HG02763 (cell line): ENCODE data around the gene PRMT7.
A peak's percentile ranks its signal among the peaks of the same experiment; 100 is the strongest.
"Not testable (repeated sequence)": the region's sequence is repeated elsewhere in the genome, so short reads cannot be mapped to it uniquely, and the experiment has no call there.

Source experiments
- ATAC-seq: cut with Tn5 transposase; IDR thresholded peaks from one replicate; pipeline ENCODE4 v1.9.1; 2021; ENCODE audit warnings: mild to moderate bottlenecking, moderate library complexity; ENCODE audit not compliant: unreplicated experiment

The PRMT7 gene

GRCh38 chr16:68283346-68283745 is 27.5 kb upstream of the PRMT7 start:
- ATAC-seq, result no peak

GRCh38 chr16:68283801-68284598 is 26.8 kb upstream of the PRMT7 start:
- peak; percentile 42 for ATAC-seq

- ATAC-seq, result peak; percentile 42
These were observed 26.0 kb upstream of the PRMT7 start for GRCh38 chr16:68284847-68285246.

GRCh38 chr16:68285683-68286082 is 25.1 kb upstream of the PRMT7 start:
- no peak for ATAC-seq

GRCh38 chr16:68286153-68287074 is 24.4 kb upstream of the PRMT7 start:
- ATAC-seq, result no peak

- no peak for ATAC-seq
These were observed 23.3 kb upstream of the PRMT7 start for GRCh38 chr16:68287276-68288251.

GRCh38 chr16:68288252-68288650 is 22.6 kb upstream of the PRMT7 start:
- no peak for ATAC-seq

GRCh38 chr16:68288796-68289195 is 22.0 kb upstream of the PRMT7 start:
- ATAC-seq, result not testable (repeated sequence)

- ATAC-seq, result peak; percentile 4
These were observed 21.6 kb upstream of the PRMT7 start for GRCh38 chr16:68289202-68289601.

GRCh38 chr16:68289621-68290329 is 21.0 kb upstream of the PRMT7 start:
- peak; percentile 76 for ATAC-seq

- ATAC-seq, result no peak
These were observed 20.4 kb upstream of the PRMT7 start for GRCh38 chr16:68290450-68290849.

- no peak for ATAC-seq
These were observed 19.6 kb upstream of the PRMT7 start for GRCh38 chr16:68291227-68291626.

GRCh38 chr16:68292425-68292824 is 18.4 kb upstream of the PRMT7 start:
- ATAC-seq, result no peak

GRCh38 chr16:68296291-68296690 is 14.5 kb upstream of the PRMT7 start:
- ATAC-seq, result no peak

GRCh38 chr16:68296693-68297092 is 14.1 kb upstream of the PRMT7 start:
- no peak for ATAC-seq

GRCh38 chr16:68297908-68298307 is 12.9 kb upstream of the PRMT7 start:
- ATAC-seq, result no peak

GRCh38 chr16:68298312-68298711 is 12.5 kb upstream of the PRMT7 start:
- no peak for ATAC-seq

- no peak for ATAC-seq
These were observed 11.8 kb upstream of the PRMT7 start for GRCh38 chr16:68298907-68299561.
